Liver (tissue), 9 donors: ENCODE results near the gene SIAH2. TPM values are rescaled to one million over a fixed set of nuclear protein-coding genes. Genes with fewer than 3 reads are reported as not detected.

Experiments
- DNase-seq: peaks from one replicate; pipeline ENCODE4 v3.0.0-alpha.2; 2017; ENCODE audit warnings: low spot score
- H3K27ac ChIP-seq, 2 donors: one replicate each; pipeline ENCODE4 v1.7.0; 2013; ENCODE audit warnings: inconsistent platforms in 2 of 2, low read length in 2 of 2, control low read depth in 1 of 2, low read depth in 1 of 2, mild to moderate bottlenecking in 1 of 2
- H3K27me3 ChIP-seq, 4 donors: one replicate each; pipeline versions ENCODE4 v1.6.1 to v1.7.0; 2013; ENCODE audit warnings: low read length in 3 of 4, inconsistent platforms in 1 of 4, mild to moderate bottlenecking in 1 of 4, moderate library complexity in 1 of 4; ENCODE audit not compliant: control insufficient read depth in 4 of 4, insufficient read depth in 4 of 4
- H3K36me3 ChIP-seq, 4 donors: one replicate each; pipeline versions ENCODE4 v1.6.1 to v1.7.0; 2013; ENCODE audit warnings: low read length in 3 of 4, mild to moderate bottlenecking in 3 of 4, low read depth in 1 of 4, moderate library complexity in 1 of 4; ENCODE audit not compliant: control insufficient read depth in 4 of 4, insufficient read depth in 3 of 4
- H3K4me1 ChIP-seq, 4 donors: one replicate each; pipeline versions ENCODE4 v1.6.1 to v1.7.0; 2013; ENCODE audit warnings: low read length in 3 of 4, mild to moderate bottlenecking in 3 of 4, moderate library complexity in 1 of 4; ENCODE audit not compliant: control insufficient read depth in 4 of 4, insufficient read depth in 4 of 4
- H3K4me3 ChIP-seq, 3 donors: one replicate each; pipeline versions ENCODE4 v1.6.1 to v1.7.0; 2013; ENCODE audit warnings: low read length in 3 of 3, control low read depth in 1 of 3, low read depth in 1 of 3, mild to moderate bottlenecking in 1 of 3
- H3K9ac ChIP-seq, 2 donors: one replicate each; pipeline ENCODE4 v1.7.0; 2013; ENCODE audit warnings: low read length in 2 of 2, mild to moderate bottlenecking in 2 of 2, moderate library complexity in 2 of 2, control low read depth in 1 of 2, low read depth in 1 of 2
- H3K9me3 ChIP-seq, 4 donors: one replicate each; pipeline versions ENCODE4 v1.6.1 to v1.7.0; 2013; ENCODE audit warnings: low read length in 3 of 4; ENCODE audit not compliant: control insufficient read depth in 4 of 4
- FOXA1 ChIP-seq: IDR thresholded peaks from 2 replicates; pipeline ENCODE4 v1.6.1; 2016; ENCODE audit warnings: antibody characterized with exemption
- FOXA2 ChIP-seq: IDR thresholded peaks from 2 replicates; pipeline ENCODE4 v1.6.1; 2016; ENCODE audit warnings: antibody characterized with exemption
- GABPA ChIP-seq, 2 donors: IDR thresholded peaks in 1 of 2; conservative IDR thresholded peaks in 1 of 2; 2 replicates each; pipeline ENCODE4 v1.6.1; 2016; ENCODE audit warnings: antibody characterized with exemption in 2 of 2, mild to moderate bottlenecking in 1 of 2, moderate library complexity in 1 of 2
- HNF4G ChIP-seq: IDR thresholded peaks from 2 replicates; pipeline ENCODE4 v1.6.1; 2016; ENCODE audit warnings: antibody characterized with exemption
- NR2F2 ChIP-seq: IDR thresholded peaks from 2 replicates; pipeline ENCODE4 v1.6.1; 2016; ENCODE audit warnings: antibody characterized with exemption
- RAD21 ChIP-seq, 2 donors: IDR thresholded peaks; 2 replicates each; pipeline ENCODE4 v1.6.1; 2016; ENCODE audit warnings: antibody characterized with exemption in 2 of 2, mild to moderate bottlenecking in 2 of 2
- RXRA ChIP-seq, 2 donors: IDR thresholded peaks; 2 replicates each; pipeline ENCODE4 v1.6.1; 2017 to 2018; ENCODE audit warnings: antibody characterized with exemption in 2 of 2, mild to moderate bottlenecking in 1 of 2
- SP1 ChIP-seq: IDR thresholded peaks from 2 replicates; pipeline ENCODE4 v1.6.1; 2018; ENCODE audit warnings: antibody characterized with exemption, mild to moderate bottlenecking
- TAF1 ChIP-seq: conservative IDR thresholded peaks from 2 replicates; pipeline ENCODE4 v1.6.1; 2016; ENCODE audit warnings: antibody characterized with exemption, mild to moderate bottlenecking
- WGBS: extraction: QIAGEN DNeasy Blood & Tissue Kit; methylation state at CpG from one replicate; pipeline ENCODE4 v1.1.7; 2013; 5-methylcytosine and 5-hydroxymethylcytosine counted together
- polyA plus RNA-seq, 2 donors: library from polyadenylated mRNA; stranded (reverse) in 1 of 2; unstranded in 1 of 2; fragments of 200-250 nt in 1 of 2; fragments of >200 nt in 1 of 2; fragmentation: Nextera tagmentation in 1 of 2; extraction: Ambion mirVana in 1 of 2; gene quantifications; one replicate each; pipeline versions ENCODE4 v1.2.1 to v1.2.3, GENCODE V29; 2013 to 2015
- total RNA-seq, 2 donors: library from RNA; depleted of rRNA; stranded (reverse); fragments of >200 nt; gene quantifications; one replicate each; pipeline ENCODE4 v1.2.3, GENCODE V29; 2014
- TF ChIP-seq, protein P1 (sequence below): IDR thresholded peaks from 2 replicates; pipeline ENCODE4 v1.6.1; 2016; ENCODE audit warnings: antibody characterized with exemption
- TF ChIP-seq, protein P2 (sequence below): fragments of 150-350 bp; IDR thresholded peaks from 2 replicates; pipeline ENCODE4 v1.5.1; 2017; ENCODE audit warnings: improper control_type of control experiment, low read depth, low read length; ENCODE audit not compliant: missing input control
- TF ChIP-seq, protein P3 (sequence below): IDR thresholded peaks from 2 replicates; pipeline ENCODE4 v1.6.1; 2016; ENCODE audit warnings: antibody characterized with exemption
- TF ChIP-seq, protein P4 (sequence below): IDR thresholded peaks from 2 replicates; pipeline ENCODE4 v1.6.1; 2016; ENCODE audit warnings: antibody characterized with exemption, mild to moderate bottlenecking
- donor health status: healthy.
- donor health status: healthy.
- donor health status: healthy.
- donor health status: healthy.
- donor health status: healthy.

The SIAH2 gene
- total and polyA plus RNA-seq, 4 donors: 12.1 to 104 (median 20.3) TPM

DNA sequence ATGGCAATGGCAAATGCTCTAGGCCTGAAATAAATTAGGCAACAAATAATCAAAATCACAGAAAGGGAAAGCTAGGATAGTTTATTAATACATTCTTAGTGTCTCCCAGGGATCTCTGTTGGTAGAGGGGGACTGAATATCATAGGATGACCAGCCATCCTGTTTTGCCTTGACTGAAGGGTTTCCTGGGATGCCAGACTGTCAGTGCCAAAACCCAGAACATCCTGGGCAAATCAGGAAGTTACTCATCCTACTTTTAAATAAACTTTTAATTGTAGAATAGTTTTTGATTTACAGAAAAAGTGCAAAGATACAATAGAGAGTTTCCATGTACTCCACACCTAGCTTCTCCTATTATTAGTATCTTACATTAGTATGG, 21.8 kb upstream of the SIAH2 start:
- DNase-seq: no peak
- TF ChIP-seq RXRA (IDR thresholded peaks at IDR 0.05) (no peak), RAD21 (IDR thresholded peaks at IDR 0.05) (no peak)
- TF ChIP-seq, protein P1, sequence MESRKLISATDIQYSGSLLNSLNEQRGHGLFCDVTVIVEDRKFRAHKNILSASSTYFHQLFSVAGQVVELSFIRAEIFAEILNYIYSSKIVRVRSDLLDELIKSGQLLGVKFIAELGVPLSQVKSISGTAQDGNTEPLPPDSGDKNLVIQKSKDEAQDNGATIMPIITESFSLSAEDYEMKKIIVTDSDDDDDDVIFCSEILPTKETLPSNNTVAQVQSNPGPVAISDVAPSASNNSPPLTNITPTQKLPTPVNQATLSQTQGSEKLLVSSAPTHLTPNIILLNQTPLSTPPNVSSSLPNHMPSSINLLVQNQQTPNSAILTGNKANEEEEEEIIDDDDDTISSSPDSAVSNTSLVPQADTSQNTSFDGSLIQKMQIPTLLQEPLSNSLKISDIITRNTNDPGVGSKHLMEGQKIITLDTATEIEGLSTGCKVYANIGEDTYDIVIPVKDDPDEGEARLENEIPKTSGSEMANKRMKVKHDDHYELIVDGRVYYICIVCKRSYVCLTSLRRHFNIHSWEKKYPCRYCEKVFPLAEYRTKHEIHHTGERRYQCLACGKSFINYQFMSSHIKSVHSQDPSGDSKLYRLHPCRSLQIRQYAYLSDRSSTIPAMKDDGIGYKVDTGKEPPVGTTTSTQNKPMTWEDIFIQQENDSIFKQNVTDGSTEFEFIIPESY: no peak
- Histone ChIP-seq H3K4me3 (no peak overlapping the region), H3K27me3 (no peaks in the 10 kb centered on the region), H3K4me1 (peaks cover 0 to 4% (median 0%) of the 10 kb centered on the region in 4 donors), H3K9ac (no peak overlapping the region), H3K36me3 (no peaks in the 10 kb centered on the region), H3K9me3 (no peaks in the 10 kb centered on the region), H3K27ac (no peak overlapping the region)

DNA sequence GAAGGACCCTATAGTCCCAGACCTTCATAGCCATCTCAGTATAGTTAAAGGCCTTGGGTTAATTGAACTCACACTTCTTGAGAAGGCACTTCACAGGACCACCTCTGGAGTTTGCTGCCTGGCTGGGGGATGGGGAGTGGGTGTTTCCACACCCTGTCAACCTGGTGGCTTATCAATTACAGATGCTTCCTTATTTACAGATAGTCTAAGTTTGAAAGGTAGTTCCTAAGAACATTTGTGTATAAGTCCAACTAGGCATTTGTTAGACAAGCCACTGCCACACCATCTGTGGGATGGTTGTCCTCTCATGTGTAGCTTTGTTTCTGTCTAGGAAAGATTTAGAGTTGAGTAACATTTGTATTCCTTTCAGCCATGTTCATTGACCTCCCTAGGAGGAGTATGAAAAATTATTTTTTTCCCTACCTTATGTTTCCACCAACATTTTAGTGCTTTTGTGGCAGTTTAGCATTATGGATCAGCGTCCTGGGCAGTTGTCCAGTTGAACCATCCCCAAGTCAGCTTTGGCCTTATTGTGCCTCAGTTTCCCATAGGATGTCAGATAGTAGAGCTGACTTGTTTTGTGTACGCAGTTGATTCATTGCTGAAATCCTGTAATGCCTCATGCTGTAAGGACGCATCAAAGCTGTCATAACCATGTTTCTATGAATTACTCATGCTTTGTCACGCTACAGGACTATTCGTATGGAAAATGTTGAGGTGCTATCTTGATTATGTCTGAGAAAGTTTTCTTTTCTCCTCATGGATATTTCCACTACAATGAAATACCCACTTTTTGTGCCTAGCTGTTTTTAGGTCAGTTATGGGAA, 21.2 kb upstream of the SIAH2 start:
- H3K9me3 ChIP-seq: no peaks in the 10 kb centered on the region
- TF ChIP-seq, protein P2, sequence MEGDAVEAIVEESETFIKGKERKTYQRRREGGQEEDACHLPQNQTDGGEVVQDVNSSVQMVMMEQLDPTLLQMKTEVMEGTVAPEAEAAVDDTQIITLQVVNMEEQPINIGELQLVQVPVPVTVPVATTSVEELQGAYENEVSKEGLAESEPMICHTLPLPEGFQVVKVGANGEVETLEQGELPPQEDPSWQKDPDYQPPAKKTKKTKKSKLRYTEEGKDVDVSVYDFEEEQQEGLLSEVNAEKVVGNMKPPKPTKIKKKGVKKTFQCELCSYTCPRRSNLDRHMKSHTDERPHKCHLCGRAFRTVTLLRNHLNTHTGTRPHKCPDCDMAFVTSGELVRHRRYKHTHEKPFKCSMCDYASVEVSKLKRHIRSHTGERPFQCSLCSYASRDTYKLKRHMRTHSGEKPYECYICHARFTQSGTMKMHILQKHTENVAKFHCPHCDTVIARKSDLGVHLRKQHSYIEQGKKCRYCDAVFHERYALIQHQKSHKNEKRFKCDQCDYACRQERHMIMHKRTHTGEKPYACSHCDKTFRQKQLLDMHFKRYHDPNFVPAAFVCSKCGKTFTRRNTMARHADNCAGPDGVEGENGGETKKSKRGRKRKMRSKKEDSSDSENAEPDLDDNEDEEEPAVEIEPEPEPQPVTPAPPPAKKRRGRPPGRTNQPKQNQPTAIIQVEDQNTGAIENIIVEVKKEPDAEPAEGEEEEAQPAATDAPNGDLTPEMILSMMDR: no peak
- H3K36me3 ChIP-seq: no peaks in the 10 kb centered on the region
- no peaks in the 10 kb centered on the region for H3K27me3 ChIP-seq
- 94% methylated on average over 5 of the region's 5 CpGs for WGBS
- H3K9ac ChIP-seq: no peak overlapping the region
- H3K27ac ChIP-seq: no peak overlapping the region
- no peak for DNase-seq
- H3K4me3 ChIP-seq: no peak overlapping the region
- H3K4me1 ChIP-seq: peaks cover 0 to 4% (median 0%) of the 10 kb centered on the region in 4 donors

DNA sequence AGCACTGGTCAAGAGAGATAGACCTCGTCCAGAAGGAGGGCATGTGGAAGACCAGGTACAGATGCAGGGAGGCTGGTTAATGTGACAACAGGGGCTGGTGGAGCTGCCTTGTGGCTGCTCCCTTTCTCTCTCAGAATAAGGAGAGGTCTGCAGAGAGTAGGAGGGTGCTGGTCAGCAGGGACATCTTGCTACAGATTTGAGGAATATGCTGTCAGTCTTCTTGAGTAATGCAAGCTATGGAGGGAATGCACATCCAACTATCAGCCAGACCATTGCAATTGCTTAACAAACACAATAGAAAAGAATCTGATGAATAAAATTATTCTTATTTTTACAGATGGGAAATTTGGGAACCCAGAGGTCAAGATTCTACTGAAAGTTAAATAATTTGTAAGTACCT, 20.3 kb upstream of the SIAH2 start:
- Histone ChIP-seq H3K4me3 (no peak overlapping the region), H3K9me3 (no peaks in the 10 kb centered on the region), H3K36me3 (no peaks in the 10 kb centered on the region), H3K4me1 (peaks cover 0 to 4% (median 0%) of the 10 kb centered on the region in 4 donors), H3K27ac (no peak overlapping the region), H3K27me3 (no peaks in the 10 kb centered on the region), H3K9ac (no peak overlapping the region)
- WGBS: 92% methylated on average over 1 of the region's 1 CpG
- no peak for DNase-seq
- TF ChIP-seq RAD21 (IDR thresholded peaks at IDR 0.05): no peak
- TF ChIP-seq, protein P3, sequence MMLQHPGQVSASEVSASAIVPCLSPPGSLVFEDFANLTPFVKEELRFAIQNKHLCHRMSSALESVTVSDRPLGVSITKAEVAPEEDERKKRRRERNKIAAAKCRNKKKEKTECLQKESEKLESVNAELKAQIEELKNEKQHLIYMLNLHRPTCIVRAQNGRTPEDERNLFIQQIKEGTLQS: no peak
- no peak for TF ChIP-seq SP1
- TF ChIP-seq FOXA1: no peak
- TF ChIP-seq TAF1: no peak
- no peak for TF ChIP-seq GABPA (IDR thresholded peaks at IDR 0.05 in 1 of 2, conservative IDR thresholded peaks at IDR 0.05 in 1 of 2)
- TF ChIP-seq FOXA2: no peak
- TF ChIP-seq HNF4G: no peak
- TF ChIP-seq, protein P4, sequence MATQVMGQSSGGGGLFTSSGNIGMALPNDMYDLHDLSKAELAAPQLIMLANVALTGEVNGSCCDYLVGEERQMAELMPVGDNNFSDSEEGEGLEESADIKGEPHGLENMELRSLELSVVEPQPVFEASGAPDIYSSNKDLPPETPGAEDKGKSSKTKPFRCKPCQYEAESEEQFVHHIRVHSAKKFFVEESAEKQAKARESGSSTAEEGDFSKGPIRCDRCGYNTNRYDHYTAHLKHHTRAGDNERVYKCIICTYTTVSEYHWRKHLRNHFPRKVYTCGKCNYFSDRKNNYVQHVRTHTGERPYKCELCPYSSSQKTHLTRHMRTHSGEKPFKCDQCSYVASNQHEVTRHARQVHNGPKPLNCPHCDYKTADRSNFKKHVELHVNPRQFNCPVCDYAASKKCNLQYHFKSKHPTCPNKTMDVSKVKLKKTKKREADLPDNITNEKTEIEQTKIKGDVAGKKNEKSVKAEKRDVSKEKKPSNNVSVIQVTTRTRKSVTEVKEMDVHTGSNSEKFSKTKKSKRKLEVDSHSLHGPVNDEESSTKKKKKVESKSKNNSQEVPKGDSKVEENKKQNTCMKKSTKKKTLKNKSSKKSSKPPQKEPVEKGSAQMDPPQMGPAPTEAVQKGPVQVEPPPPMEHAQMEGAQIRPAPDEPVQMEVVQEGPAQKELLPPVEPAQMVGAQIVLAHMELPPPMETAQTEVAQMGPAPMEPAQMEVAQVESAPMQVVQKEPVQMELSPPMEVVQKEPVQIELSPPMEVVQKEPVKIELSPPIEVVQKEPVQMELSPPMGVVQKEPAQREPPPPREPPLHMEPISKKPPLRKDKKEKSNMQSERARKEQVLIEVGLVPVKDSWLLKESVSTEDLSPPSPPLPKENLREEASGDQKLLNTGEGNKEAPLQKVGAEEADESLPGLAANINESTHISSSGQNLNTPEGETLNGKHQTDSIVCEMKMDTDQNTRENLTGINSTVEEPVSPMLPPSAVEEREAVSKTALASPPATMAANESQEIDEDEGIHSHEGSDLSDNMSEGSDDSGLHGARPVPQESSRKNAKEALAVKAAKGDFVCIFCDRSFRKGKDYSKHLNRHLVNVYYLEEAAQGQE: no peak
- TF ChIP-seq NR2F2: no peak
